GM23338 (cell line): Measurements from ENCODE around the gene PLAAT3. TPM values are rescaled to one million over a fixed set of nuclear protein-coding genes. Genes with fewer than 3 reads are reported as not detected.

ENCODE experiments used
- ATAC-seq: fragments of 200-7000 bp; cut with Tn5 transposase; 3 replicates; pipeline ENCODE4 v1.9.1; 2020
- DNase-seq: peaks from one replicate; pipeline ENCODE4 v3.0.0-alpha.2; 2015; ENCODE audit warnings: low spot score
- H2AFZ ChIP-seq: fragments of 200-600 bp; sonication (generic); 2 replicates; pipeline ENCODE4 v1.8.0; 2016; ENCODE audit warnings: antibody characterized with exemption, mild to moderate bottlenecking, moderate library complexity
- H3F3A ChIP-seq: fragments of 200-600 bp; sonication (generic); replicated peaks from 2 replicates; pipeline ENCODE4 v1.8.0; 2017; ENCODE audit warnings: antibody characterized with exemption, mixed run types, low read depth
- H3K27ac ChIP-seq: fragments of 200-600 bp; sonication (generic); 2 replicates; pipeline ENCODE4 v1.6.1; 2016; ENCODE audit warnings: low read depth
- H3K27me3 ChIP-seq: fragments of 200-600 bp; sonication (generic); 2 replicates; pipeline ENCODE4 v1.8.0; 2016; ENCODE audit warnings: mild to moderate bottlenecking, mixed run types, moderate library complexity; ENCODE audit not compliant: insufficient read depth
- H3K36me3 ChIP-seq: fragments of 200-600 bp; sonication (generic); 2 replicates; pipeline ENCODE4 v1.8.0; 2016; ENCODE audit warnings: mild to moderate bottlenecking; ENCODE audit not compliant: insufficient read depth
- H3K4me1 ChIP-seq: fragments of 200-600 bp; sonication (generic); 2 replicates; pipeline ENCODE4 v1.8.0; 2016; ENCODE audit warnings: mild to moderate bottlenecking, moderate library complexity; ENCODE audit not compliant: insufficient read depth
- H3K4me2 ChIP-seq: fragments of 200-600 bp; sonication (generic); 2 replicates; pipeline ENCODE4 v1.7.1; 2017; ENCODE audit warnings: mixed run types
- H3K4me3 ChIP-seq: fragments of 200-600 bp; sonication (generic); 2 replicates; pipeline ENCODE4 v1.6.1; 2016; ENCODE audit warnings: mixed run types
- H3K79me2 ChIP-seq: fragments of 200-600 bp; sonication (generic); replicated peaks from 2 replicates; pipeline ENCODE4 v1.8.0; 2017; ENCODE audit warnings: mild to moderate bottlenecking; ENCODE audit not compliant: insufficient read depth
- H3K9me2 ChIP-seq: fragments of 200-600 bp; sonication (generic); 2 replicates; pipeline ENCODE4 v1.8.0; 2017; ENCODE audit not compliant: insufficient read depth
- H4K20me1 ChIP-seq: fragments of 200-600 bp; sonication (generic); replicated peaks from 2 replicates; pipeline ENCODE4 v1.8.0; 2017; ENCODE audit warnings: mild to moderate bottlenecking; ENCODE audit not compliant: insufficient read depth
- H3K27ac Mint-ChIP-seq: 2 replicates; pipeline ENCODE4 v1.8.0; 2020; ENCODE audit warnings: inconsistent platforms, mild to moderate bottlenecking, moderate library complexity, mixed read lengths
- H3K27me3 Mint-ChIP-seq: 3 replicates; pipeline ENCODE4 v1.8.0; 2022; ENCODE audit warnings: low read depth, mild to moderate bottlenecking, moderate library complexity, mixed read lengths, inconsistent platforms; ENCODE audit not compliant: insufficient read depth, poor library complexity
- H3K36me3 Mint-ChIP-seq: 3 replicates; pipeline ENCODE4 v1.8.0; 2021; ENCODE audit warnings: low read depth, mild to moderate bottlenecking, inconsistent platforms, moderate library complexity, mixed read lengths
- H3K4me1 Mint-ChIP-seq: 3 replicates; pipeline ENCODE4 v1.8.0; 2020; ENCODE audit warnings: mild to moderate bottlenecking, inconsistent platforms, mixed read lengths
- H3K4me3 Mint-ChIP-seq: 3 replicates; pipeline ENCODE4 v1.8.0; 2021; ENCODE audit warnings: moderate library complexity, mild to moderate bottlenecking, inconsistent platforms, mixed read lengths
- H3K9me3 Mint-ChIP-seq: 3 replicates; pipeline ENCODE4 v1.8.0; 2020; ENCODE audit warnings: moderate library complexity, mild to moderate bottlenecking, inconsistent platforms, mixed read lengths
- CREB1 ChIP-seq: fragments of 250-450 bp; sonication (Bioruptor Pico); IDR thresholded peaks from 2 replicates; pipeline ENCODE4 v1.5.0; 2020; ENCODE audit warnings: low read depth, mild to moderate bottlenecking, moderate library complexity
- CTCF ChIP-seq, 2 experiments: fragments of 200-600 bp in 1 of 2; sonication (generic) in 1 of 2; conservative IDR thresholded peaks; 2 replicates each; pipeline versions ENCODE4 v1.5.1 to v1.6.1; 2016 to 2017; ENCODE audit warnings: antibody characterized with exemption in 2 of 2, low read depth in 2 of 2, mild to moderate bottlenecking in 2 of 2, moderate library complexity in 1 of 2
- ETS1 ChIP-seq: IDR thresholded peaks from 2 replicates; pipeline ENCODE4 v1.6.1; 2016; ENCODE audit warnings: antibody characterized with exemption
- EZH2phosphoT487 ChIP-seq: fragments of 200-600 bp; sonication (generic); IDR thresholded peaks from one replicate; pipeline ENCODE4 v1.8.1; 2018; ENCODE audit warnings: antibody characterized with exemption; ENCODE audit not compliant: unreplicated experiment
- JUNB ChIP-seq: IDR thresholded peaks from one replicate; pipeline ENCODE4 v1.6.1; 2016; ENCODE audit warnings: antibody characterized with exemption; ENCODE audit not compliant: unreplicated experiment
- NANOG ChIP-seq: IDR thresholded peaks from 2 replicates; pipeline ENCODE4 v1.6.1; 2016; ENCODE audit warnings: antibody characterized with exemption, borderline replicate concordance
- POLR2AphosphoS5 ChIP-seq: IDR thresholded peaks from 2 replicates; pipeline ENCODE4 v1.6.1; 2016; ENCODE audit warnings: antibody characterized with exemption, low read depth
- REST ChIP-seq: IDR thresholded peaks from one replicate; pipeline ENCODE4 v1.6.1; 2018; ENCODE audit warnings: antibody characterized with exemption; ENCODE audit not compliant: unreplicated experiment
- STAT1 ChIP-seq: IDR thresholded peaks from one replicate; pipeline ENCODE4 v1.6.1; 2016; ENCODE audit warnings: antibody characterized with exemption; ENCODE audit not compliant: unreplicated experiment
- ZNF114 ChIP-seq: fragments of 250-450 bp; sonication (Bioruptor Pico); IDR thresholded peaks from 2 replicates; pipeline ENCODE4 v1.5.0; 2020; ENCODE audit warnings: mild to moderate bottlenecking, moderate library complexity
- ZNF331 ChIP-seq: fragments of 250-450 bp; sonication (Bioruptor Pico); IDR thresholded peaks from 2 replicates; pipeline ENCODE4 v1.5.0; 2020; ENCODE audit warnings: low read depth, mild to moderate bottlenecking, moderate library complexity
- polyA plus RNA-seq: library from polyadenylated mRNA; unstranded; fragments of >200 nt; fragmentation: Nextera tagmentation; extraction: Ambion mirVana; gene quantifications from 2 replicates; pipeline ENCODE4 v1.2.1, GENCODE V29; 2016
- total RNA-seq: library from RNA; depleted of rRNA; stranded (reverse); fragments of >200 nt; shearing (Covaris generic); gene quantifications from 2 replicates; pipeline ENCODE4 v1.2.3, GENCODE V29; 2014

The PLAAT3 gene
- total and polyA plus RNA-seq, 2 experiments from 2014 or later = 61.1 to 262 TPM

DNA sequence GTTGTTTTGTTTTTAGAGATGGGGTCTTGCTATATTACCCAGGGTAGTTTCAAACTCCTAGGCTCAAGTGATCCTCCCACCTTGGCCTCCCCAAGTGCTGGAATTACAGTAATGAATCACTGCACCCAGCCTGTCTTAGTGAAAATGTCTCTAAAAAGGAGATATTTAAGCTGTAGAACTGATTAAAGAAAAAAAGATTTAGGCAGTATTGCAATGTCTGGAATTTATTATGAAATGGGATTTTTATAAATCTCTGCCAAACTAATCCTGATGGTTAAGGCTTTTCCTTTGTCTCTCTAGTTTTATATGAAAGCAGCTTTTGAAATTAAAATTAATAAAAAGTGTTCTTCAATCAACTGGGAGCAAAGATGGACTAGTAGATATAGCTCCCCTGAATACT, 2.1 kb downstream of the PLAAT3 start:
- Mint-ChIP-seq H3K27me3 (peaks cover 20% of the 10 kb centered on the region), H3K4me1 (peaks cover 39% of the 10 kb centered on the region), H3K9me3 (no peaks in the 10 kb centered on the region), H3K4me3 (no peak overlapping the region), H3K36me3 (no peaks in the 10 kb centered on the region; the same call in 2 of the 3 replicates), H3K27ac (no peak overlapping the region)
- H3K9me2 ChIP-seq = no peaks in the 10 kb centered on the region
- H3K4me3 ChIP-seq = peak overlapping the region; percentile 81
- peak overlapping the region; percentile 80 for H3K4me2 ChIP-seq
- H4K20me1 ChIP-seq = no peaks in the 10 kb centered on the region
- ATAC-seq (no peak), DNase-seq (no peak)
- H3K36me3 ChIP-seq = no peaks in the 10 kb centered on the region
- no peak overlapping the region; the same call in 1 of the 2 replicates for H3K27ac ChIP-seq
- peaks cover 49% of the 10 kb centered on the region for H3K4me1 ChIP-seq
- H2AFZ ChIP-seq = no peak overlapping the region
- peaks cover 55% of the 10 kb centered on the region for H3K79me2 ChIP-seq
- TF ChIP-seq POLR2AphosphoS5 = no peak
- no peak for TF ChIP-seq NANOG
- TF ChIP-seq REST = no peak
- TF ChIP-seq CREB1 (CRISPR knock-in tag) = no peak
- TF ChIP-seq ETS1 = no peak
- TF ChIP-seq ZNF114 = no peak
- no peak for TF ChIP-seq STAT1
- no peak for TF ChIP-seq ZNF331 (CRISPR knock-in tag)
- TF ChIP-seq EZH2phosphoT487 = no peak
- peaks cover 31% of the 10 kb centered on the region for H3F3A ChIP-seq
- H3K27me3 ChIP-seq = no peaks in the 10 kb centered on the region

GRCh38 chr11:63611395-63611747, 2.9 kb downstream of the PLAAT3 start:
- H4K20me1 ChIP-seq = no peaks in the 10 kb centered on the region
- no peaks in the 10 kb centered on the region for H3K27me3 ChIP-seq
- no peak for DNase-seq
- H3K4me2 ChIP-seq = peak overlapping the region; percentile 80
- TF ChIP-seq ZNF114 (no peak), ETS1 (no peak), JUNB (no peak), CTCF (conservative IDR thresholded peaks at IDR 0.05; ENCODE audit: low read depth in 2 of 2) (peak in 1 of 2 experiments; percentile 31; a peak in 2 of 4 replicates)
- peak overlapping the region; percentile 43 for H3K4me3 Mint-ChIP-seq
- peaks cover 43% of the 10 kb centered on the region for H3K4me1 Mint-ChIP-seq
- peaks cover 63% of the 10 kb centered on the region for H3K79me2 ChIP-seq
- peak overlapping the region; percentile 41 for H3K4me3 ChIP-seq
- no peaks in the 10 kb centered on the region; the same call in 2 of the 3 replicates for H3K36me3 Mint-ChIP-seq
- H3K27ac Mint-ChIP-seq = no peak overlapping the region
- peaks cover 31% of the 10 kb centered on the region for H3F3A ChIP-seq
- H3K27ac ChIP-seq = peak overlapping the region; percentile 28
- no peak for ATAC-seq
- H3K27me3 Mint-ChIP-seq = peaks cover 20% of the 10 kb centered on the region
- H3K9me2 ChIP-seq = no peaks in the 10 kb centered on the region
- no peak overlapping the region for H2AFZ ChIP-seq
- H3K4me1 ChIP-seq = peaks cover 49% of the 10 kb centered on the region
- H3K9me3 Mint-ChIP-seq = no peaks in the 10 kb centered on the region
- no peaks in the 10 kb centered on the region for H3K36me3 ChIP-seq
